HepG2 (cell line): Measurements from ENCODE around the gene SUN5. TPM values are rescaled to one million over a fixed set of nuclear protein-coding genes. Genes with fewer than 3 reads are reported as not detected.

Experiments
- BHLHE40 ChIP-seq: IDR thresholded peaks from 2 replicates; pipeline ENCODE4 v1.6.1; 2011; ENCODE audit warnings: low read length, improper control_type of control experiment
- ELF1 ChIP-seq: sonication (generic); formaldehyde crosslinking; IDR thresholded peaks from 2 replicates; pipeline ENCODE4 v1.4.0; 2020; ENCODE audit warnings: missing genetic modification reagents
- FOXP1 ChIP-seq, 2 experiments: fragments of 450-650 bp in 1 of 2; IDR thresholded peaks; 2 replicates each; pipeline ENCODE4 v1.6.1; 2017 to 2018; ENCODE audit warnings: antibody characterized with exemption in 1 of 2
- GATAD2A ChIP-seq: IDR thresholded peaks from 2 replicates; pipeline ENCODE4 v1.6.1; 2016
- HOXA5 ChIP-seq: sonication (generic); formaldehyde crosslinking; IDR thresholded peaks from 2 replicates; pipeline ENCODE4 v1.4.0; 2020; ENCODE audit warnings: missing genetic modification reagents
- ISL2 ChIP-seq: sonication (generic); formaldehyde crosslinking; IDR thresholded peaks from 2 replicates; pipeline ENCODE4 v1.5.0; 2020; ENCODE audit warnings: missing genetic modification reagents
- SUZ12 ChIP-seq: fragments of 150-350 bp; IDR thresholded peaks from 2 replicates; pipeline ENCODE4 v1.6.1; 2014; ENCODE audit warnings: low read depth, low read length
- ZBTB20 ChIP-seq: sonication (generic); formaldehyde crosslinking; IDR thresholded peaks from 2 replicates; pipeline ENCODE4 v1.8.1; 2023; ENCODE audit warnings: missing genetic modification reagents, low read depth, mild to moderate bottlenecking, borderline replicate concordance
- ZNF235 ChIP-seq: sonication (generic); formaldehyde crosslinking; IDR thresholded peaks from 2 replicates; pipeline ENCODE4 v1.8.1; 2023; ENCODE audit warnings: mild to moderate bottlenecking, missing genetic modification reagents, borderline replicate concordance
- ZNF761 ChIP-seq: sonication (generic); formaldehyde crosslinking; conservative IDR thresholded peaks from 2 replicates; pipeline ENCODE4 v1.4.0; 2020; ENCODE audit warnings: mild to moderate bottlenecking, missing genetic modification reagents
- ZNF782 ChIP-seq: sonication (generic); formaldehyde crosslinking; IDR thresholded peaks from 2 replicates; pipeline ENCODE4 v1.4.0; 2020; ENCODE audit warnings: missing genetic modification reagents, mild to moderate bottlenecking, borderline replicate concordance
- polyA plus RNA-seq, 8 experiments: library from polyadenylated mRNA; depleted of rRNA in 3 of 8; stranded (reverse) in 7 of 8; unstranded in 1 of 8; fragments of >200 nt; fragmentation: Illumina TruSeq in 4 of 8; extraction: Trizol in 4 of 8; gene quantifications; 2 replicates each; pipeline versions ENCODE4 v1.2.1 to v1.2.3, GENCODE V29; 2011 to 2016; ENCODE audit warnings: low read depth in 4 of 8, missing spikeins in 1 of 8, mixed read lengths in 1 of 8; ENCODE audit not compliant: insufficient read depth in 1 of 8
- total RNA-seq, 5 experiments: library from RNA; depleted of rRNA; stranded (reverse); fragments of >200 nt; fragmentation: Illumina TruSeq; extraction: Trizol; gene quantifications; 2 replicates each; pipeline ENCODE4 v1.2.3, GENCODE V29; 2016; ENCODE audit warnings: low read depth in 1 of 5
- TF ChIP-seq, protein P1 (sequence below): sonication (generic); formaldehyde crosslinking; conservative IDR thresholded peaks from 2 replicates; pipeline ENCODE4 v1.4.0; 2020; ENCODE audit warnings: missing genetic modification reagents
- TF ChIP-seq, protein P2 (sequence below): sonication (generic); formaldehyde crosslinking; IDR thresholded peaks from 2 replicates; pipeline ENCODE4 v1.4.0; 2020; ENCODE audit warnings: mild to moderate bottlenecking, missing genetic modification reagents
- TF ChIP-seq, protein P3 (sequence below): sonication (generic); formaldehyde crosslinking; conservative IDR thresholded peaks from 2 replicates; pipeline ENCODE4 v1.8.0; 2022; ENCODE audit warnings: low read depth, missing genetic modification reagents
- TF ChIP-seq, protein P4 (sequence below): IDR thresholded peaks from 2 replicates; pipeline ENCODE4 v1.6.1; 2018; ENCODE audit warnings: missing genetic modification reagents
- TF ChIP-seq, protein P5 (sequence below): sonication (generic); formaldehyde crosslinking; IDR thresholded peaks from 2 replicates; pipeline ENCODE4 v1.4.0; 2020; ENCODE audit warnings: missing genetic modification reagents
- TF ChIP-seq, protein P6 (sequence below): sonication (generic); formaldehyde crosslinking; IDR thresholded peaks from 2 replicates; pipeline ENCODE4 v1.4.0; 2020; ENCODE audit warnings: missing genetic modification reagents
- TF ChIP-seq, protein P7 (sequence below): IDR thresholded peaks from 2 replicates; pipeline ENCODE4 v1.6.1; 2016; ENCODE audit warnings: missing compliant biosample characterization, missing genetic modification reagents, borderline replicate concordance

SUN5 gene
- total and polyA plus RNA-seq, 2 of the 13 experiments (the other 11 are each of a cell fraction or from before 2014, with no cell fraction given): not detected

DNA sequence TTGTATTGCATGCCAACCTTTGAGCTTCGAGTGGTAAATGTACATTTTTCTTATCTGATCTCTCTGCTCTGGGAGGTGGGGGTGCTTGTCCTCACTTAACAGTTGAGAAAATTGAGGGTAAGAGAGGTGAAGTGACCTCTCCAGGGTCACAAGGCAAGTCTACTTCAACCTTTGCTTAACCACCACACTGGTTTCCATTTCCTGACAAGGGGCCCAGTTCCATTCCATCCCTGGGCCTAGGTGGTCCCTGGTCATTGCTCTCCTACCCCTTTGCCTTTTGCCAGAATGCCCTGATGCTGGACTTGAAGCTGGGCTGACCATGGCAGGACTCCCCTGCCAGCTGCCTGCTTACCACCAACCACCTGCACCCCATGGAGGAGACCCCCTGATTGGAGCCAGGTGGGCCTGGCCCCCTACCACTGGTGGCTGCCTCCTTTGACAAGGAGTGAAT lies 39.5 kb upstream of the SUN5 start (continued):
- no peak for TF ChIP-seq ZNF235 (CRISPR knock-in tag)
- TF ChIP-seq, protein P1, sequence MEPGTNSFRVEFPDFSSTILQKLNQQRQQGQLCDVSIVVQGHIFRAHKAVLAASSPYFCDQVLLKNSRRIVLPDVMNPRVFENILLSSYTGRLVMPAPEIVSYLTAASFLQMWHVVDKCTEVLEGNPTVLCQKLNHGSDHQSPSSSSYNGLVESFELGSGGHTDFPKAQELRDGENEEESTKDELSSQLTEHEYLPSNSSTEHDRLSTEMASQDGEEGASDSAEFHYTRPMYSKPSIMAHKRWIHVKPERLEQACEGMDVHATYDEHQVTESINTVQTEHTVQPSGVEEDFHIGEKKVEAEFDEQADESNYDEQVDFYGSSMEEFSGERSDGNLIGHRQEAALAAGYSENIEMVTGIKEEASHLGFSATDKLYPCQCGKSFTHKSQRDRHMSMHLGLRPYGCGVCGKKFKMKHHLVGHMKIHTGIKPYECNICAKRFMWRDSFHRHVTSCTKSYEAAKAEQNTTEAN (CRISPR knock-in tag): peak; percentile 56; the same call in 1 of the 2 replicates
- TF ChIP-seq GATAD2A: peak; percentile 69
- no peak for TF ChIP-seq ZNF761 (CRISPR knock-in tag)
- 0 out of 2 replicates have a peak, but pooled peaks have one; percentile 30 for TF ChIP-seq ZBTB20 (CRISPR knock-in tag)
- TF ChIP-seq ZNF782: 0 out of 2 replicates have a peak, but pooled peaks have one; percentile 58
- TF ChIP-seq, protein P2, sequence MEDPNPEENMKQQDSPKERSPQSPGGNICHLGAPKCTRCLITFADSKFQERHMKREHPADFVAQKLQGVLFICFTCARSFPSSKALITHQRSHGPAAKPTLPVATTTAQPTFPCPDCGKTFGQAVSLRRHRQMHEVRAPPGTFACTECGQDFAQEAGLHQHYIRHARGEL (CRISPR knock-in tag): no peak
- TF ChIP-seq, protein P3, sequence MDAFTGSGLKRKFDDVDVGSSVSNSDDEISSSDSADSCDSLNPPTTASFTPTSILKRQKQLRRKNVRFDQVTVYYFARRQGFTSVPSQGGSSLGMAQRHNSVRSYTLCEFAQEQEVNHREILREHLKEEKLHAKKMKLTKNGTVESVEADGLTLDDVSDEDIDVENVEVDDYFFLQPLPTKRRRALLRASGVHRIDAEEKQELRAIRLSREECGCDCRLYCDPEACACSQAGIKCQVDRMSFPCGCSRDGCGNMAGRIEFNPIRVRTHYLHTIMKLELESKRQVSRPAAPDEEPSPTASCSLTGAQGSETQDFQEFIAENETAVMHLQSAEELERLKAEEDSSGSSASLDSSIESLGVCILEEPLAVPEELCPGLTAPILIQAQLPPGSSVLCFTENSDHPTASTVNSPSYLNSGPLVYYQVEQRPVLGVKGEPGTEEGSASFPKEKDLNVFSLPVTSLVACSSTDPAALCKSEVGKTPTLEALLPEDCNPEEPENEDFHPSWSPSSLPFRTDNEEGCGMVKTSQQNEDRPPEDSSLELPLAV (CRISPR knock-in tag): no peak
- 0 out of 2 replicates have a peak, but pooled peaks have one; percentile 13 for TF ChIP-seq ELF1 (CRISPR knock-in tag)
- TF ChIP-seq, protein P4, sequence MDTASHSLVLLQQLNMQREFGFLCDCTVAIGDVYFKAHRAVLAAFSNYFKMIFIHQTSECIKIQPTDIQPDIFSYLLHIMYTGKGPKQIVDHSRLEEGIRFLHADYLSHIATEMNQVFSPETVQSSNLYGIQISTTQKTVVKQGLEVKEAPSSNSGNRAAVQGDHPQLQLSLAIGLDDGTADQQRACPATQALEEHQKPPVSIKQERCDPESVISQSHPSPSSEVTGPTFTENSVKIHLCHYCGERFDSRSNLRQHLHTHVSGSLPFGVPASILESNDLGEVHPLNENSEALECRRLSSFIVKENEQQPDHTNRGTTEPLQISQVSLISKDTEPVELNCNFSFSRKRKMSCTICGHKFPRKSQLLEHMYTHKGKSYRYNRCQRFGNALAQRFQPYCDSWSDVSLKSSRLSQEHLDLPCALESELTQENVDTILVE: no peak
- TF ChIP-seq, protein P5, sequence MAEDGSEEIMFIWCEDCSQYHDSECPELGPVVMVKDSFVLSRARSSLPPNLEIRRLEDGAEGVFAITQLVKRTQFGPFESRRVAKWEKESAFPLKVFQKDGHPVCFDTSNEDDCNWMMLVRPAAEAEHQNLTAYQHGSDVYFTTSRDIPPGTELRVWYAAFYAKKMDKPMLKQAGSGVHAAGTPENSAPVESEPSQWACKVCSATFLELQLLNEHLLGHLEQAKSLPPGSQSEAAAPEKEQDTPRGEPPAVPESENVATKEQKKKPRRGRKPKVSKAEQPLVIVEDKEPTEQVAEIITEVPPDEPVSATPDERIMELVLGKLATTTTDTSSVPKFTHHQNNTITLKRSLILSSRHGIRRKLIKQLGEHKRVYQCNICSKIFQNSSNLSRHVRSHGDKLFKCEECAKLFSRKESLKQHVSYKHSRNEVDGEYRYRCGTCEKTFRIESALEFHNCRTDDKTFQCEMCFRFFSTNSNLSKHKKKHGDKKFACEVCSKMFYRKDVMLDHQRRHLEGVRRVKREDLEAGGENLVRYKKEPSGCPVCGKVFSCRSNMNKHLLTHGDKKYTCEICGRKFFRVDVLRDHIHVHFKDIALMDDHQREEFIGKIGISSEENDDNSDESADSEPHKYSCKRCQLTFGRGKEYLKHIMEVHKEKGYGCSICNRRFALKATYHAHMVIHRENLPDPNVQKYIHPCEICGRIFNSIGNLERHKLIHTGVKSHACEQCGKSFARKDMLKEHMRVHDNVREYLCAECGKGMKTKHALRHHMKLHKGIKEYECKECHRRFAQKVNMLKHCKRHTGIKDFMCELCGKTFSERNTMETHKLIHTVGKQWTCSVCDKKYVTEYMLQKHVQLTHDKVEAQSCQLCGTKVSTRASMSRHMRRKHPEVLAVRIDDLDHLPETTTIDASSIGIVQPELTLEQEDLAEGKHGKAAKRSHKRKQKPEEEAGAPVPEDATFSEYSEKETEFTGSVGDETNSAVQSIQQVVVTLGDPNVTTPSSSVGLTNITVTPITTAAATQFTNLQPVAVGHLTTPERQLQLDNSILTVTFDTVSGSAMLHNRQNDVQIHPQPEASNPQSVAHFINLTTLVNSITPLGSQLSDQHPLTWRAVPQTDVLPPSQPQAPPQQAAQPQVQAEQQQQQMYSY: no peak
- TF ChIP-seq, protein P6, sequence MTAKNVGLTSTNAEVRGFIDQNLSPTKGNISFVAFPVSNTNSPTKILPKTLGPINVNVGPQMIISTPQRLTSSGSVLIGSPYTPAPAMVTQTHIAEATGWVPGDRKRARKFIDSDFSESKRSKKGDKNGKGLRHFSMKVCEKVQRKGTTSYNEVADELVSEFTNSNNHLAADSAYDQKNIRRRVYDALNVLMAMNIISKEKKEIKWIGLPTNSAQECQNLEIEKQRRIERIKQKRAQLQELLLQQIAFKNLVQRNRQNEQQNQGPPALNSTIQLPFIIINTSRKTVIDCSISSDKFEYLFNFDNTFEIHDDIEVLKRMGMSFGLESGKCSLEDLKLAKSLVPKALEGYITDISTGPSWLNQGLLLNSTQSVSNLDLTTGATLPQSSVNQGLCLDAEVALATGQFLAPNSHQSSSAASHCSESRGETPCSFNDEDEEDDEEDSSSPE (CRISPR knock-in tag): peak; percentile 35; the same call in 1 of the 2 replicates
- no peak for TF ChIP-seq FOXP1 (IDR thresholded peaks at IDR 0.05)
- no peak; the same call in 1 of the 2 replicates for TF ChIP-seq FOXP1 (CRISPR knock-in tag; IDR thresholded peaks at IDR 0.05)
- no peak for TF ChIP-seq HOXA5 (CRISPR knock-in tag)
- no peak for TF ChIP-seq BHLHE40
- no peak for TF ChIP-seq SUZ12
- peak; percentile 84 for TF ChIP-seq ISL2
- TF ChIP-seq, protein P7, sequence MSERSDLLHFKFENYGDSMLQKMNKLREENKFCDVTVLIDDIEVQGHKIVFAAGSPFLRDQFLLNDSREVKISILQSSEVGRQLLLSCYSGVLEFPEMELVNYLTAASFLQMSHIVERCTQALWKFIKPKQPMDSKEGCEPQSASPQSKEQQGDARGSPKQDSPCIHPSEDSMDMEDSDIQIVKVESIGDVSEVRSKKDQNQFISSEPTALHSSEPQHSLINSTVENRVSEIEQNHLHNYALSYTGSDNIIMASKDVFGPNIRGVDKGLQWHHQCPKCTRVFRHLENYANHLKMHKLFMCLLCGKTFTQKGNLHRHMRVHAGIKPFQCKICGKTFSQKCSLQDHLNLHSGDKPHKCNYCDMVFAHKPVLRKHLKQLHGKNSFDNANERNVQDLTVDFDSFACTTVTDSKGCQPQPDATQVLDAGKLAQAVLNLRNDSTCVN (CRISPR knock-in tag): no peak
